GM12872 (cell line): ENCODE results near the gene RCAN1.

Source experiments
- TF ChIP-seq, protein P1 (sequence below): IDR thresholded peaks from 3 replicates; pipeline ENCODE4 v1.5.1; 2011; ENCODE audit warnings: low read depth, mild to moderate bottlenecking, low read length, moderate library complexity; ENCODE audit not compliant: insufficient read depth

RCAN1 gene

GRCh38 chr21:34582506-34583150 lies 32.3 kb downstream of the RCAN1 start:
- TF ChIP-seq, protein P1, sequence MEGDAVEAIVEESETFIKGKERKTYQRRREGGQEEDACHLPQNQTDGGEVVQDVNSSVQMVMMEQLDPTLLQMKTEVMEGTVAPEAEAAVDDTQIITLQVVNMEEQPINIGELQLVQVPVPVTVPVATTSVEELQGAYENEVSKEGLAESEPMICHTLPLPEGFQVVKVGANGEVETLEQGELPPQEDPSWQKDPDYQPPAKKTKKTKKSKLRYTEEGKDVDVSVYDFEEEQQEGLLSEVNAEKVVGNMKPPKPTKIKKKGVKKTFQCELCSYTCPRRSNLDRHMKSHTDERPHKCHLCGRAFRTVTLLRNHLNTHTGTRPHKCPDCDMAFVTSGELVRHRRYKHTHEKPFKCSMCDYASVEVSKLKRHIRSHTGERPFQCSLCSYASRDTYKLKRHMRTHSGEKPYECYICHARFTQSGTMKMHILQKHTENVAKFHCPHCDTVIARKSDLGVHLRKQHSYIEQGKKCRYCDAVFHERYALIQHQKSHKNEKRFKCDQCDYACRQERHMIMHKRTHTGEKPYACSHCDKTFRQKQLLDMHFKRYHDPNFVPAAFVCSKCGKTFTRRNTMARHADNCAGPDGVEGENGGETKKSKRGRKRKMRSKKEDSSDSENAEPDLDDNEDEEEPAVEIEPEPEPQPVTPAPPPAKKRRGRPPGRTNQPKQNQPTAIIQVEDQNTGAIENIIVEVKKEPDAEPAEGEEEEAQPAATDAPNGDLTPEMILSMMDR, result peak; percentile 69

DNA sequence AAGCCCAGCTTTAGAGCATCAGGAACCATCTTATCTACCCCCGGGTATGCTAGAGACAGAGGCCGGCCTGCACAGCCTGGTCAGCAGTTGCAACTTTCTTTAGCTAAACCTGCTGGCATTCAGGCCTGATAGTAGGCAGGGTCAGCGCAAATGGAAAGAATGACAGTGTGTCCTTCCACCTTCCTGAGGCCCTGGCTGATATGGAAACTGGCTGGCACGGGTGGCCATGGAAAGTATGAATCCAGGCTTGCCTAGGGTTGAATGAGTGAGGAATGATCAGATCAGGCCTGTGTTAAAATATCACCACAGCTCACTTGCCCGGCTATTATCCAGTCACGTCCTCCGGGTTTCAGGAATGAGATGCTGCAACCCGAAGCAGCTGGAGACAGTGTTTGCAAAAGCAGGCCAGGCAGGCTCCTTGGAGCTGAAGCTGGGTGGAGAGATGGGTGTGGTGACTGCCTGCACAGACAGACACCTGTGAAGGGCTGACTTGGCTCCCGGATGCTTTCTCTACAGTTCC lies 34.7 kb downstream of the RCAN1 start:
- TF ChIP-seq, protein P1, result no peak

DNA sequence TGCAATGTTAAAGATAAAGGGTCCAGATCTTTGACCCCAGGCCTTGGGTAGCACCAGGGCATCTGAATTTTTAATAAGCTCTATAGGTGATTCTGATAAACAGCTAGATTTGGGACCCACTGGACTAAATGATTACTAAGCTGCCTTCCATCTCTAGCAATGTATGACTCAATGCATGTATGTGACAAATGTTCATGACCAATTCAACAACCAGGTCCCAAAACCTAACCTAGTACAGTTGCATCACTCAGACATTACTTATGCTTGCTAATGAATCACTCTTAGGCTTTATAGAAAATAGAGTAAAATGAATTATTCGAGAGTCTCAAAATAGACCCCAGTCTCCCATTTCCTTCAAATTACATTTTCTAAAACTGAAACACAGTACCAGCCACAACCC lies 35.5 kb downstream of the RCAN1 start:
- TF ChIP-seq, protein P1, result no peak

- TF ChIP-seq, protein P1, result no peak
These were observed 38.8 kb downstream of the RCAN1 start for GRCh38 chr21:34576041-34576511.

DNA sequence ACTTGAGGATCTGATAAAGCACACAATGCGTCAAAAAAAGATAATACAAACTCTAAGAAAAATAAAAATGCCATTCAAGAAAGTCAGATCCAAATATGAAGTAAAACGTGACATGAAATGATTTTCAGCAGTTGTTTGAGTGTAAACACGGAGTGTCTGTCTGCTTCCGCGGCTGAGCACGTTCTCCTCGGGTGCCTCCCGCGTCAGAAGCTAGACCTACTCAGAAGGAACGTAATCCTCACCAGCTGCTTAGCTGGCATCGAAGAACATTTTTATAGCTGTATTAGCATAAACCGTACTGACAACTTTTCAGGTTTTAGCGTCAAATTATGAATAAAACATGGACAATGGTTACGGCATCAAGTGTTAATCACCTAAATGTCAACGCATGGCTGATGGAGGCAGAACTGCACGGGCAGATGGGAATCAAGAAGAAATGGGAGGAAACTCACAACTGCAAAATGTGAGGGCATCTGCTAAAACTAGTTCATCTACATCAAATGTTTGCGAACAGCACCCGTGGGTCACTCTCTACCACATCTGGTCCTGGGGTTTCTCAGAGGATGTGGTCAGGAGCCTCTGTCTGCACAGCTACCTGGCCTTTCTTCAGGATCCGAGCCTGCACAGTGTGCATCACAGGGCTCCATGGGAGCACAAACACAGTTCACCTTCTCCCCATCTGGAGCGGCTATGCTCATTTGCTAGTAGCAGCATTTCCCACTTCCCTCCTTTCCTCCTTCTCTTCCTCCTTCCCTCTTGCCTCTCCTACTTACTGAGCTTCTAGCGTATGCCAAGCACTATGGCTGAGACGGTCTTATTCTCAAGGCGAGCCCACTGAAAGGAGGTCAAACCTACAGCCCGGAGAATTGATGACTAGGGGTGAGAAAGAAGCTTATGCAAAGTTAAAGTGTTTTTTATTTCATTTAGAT lies 40.0 kb downstream of the RCAN1 start:
- TF ChIP-seq, protein P1, result no peak

DNA sequence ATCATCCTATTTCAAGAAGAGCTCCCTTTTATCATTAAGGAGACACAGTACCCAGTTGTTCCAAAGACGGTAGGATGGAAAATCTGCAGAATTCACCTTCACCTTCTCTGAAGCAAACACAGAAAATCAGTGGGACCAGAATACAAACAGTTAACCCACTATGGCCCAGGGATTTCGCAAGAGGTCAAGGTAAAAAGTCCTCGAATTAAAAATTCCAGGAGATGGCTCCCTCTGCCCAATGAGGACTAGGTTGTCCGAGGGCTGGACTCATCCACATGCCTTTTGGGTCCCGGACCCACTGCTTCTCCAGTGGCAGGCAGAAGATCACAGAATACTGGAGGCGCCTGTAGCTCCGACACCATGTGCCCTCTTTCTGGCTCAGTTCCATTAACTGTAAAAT lies 42.9 kb downstream of the RCAN1 start:
- TF ChIP-seq, protein P1, result no peak

- TF ChIP-seq, protein P1, result no peak
These were observed 44.6 kb downstream of the RCAN1 start for GRCh38 chr21:34570313-34570712.
